ENCODE measurements around the gene SPARCL1. TPM values are rescaled to one million over a fixed set of nuclear protein-coding genes. Genes with fewer than 3 reads are reported as not detected.

SPARCL1 gene
- total RNA-seq, 2 experiments from 2014 or later = not detected

DNA sequence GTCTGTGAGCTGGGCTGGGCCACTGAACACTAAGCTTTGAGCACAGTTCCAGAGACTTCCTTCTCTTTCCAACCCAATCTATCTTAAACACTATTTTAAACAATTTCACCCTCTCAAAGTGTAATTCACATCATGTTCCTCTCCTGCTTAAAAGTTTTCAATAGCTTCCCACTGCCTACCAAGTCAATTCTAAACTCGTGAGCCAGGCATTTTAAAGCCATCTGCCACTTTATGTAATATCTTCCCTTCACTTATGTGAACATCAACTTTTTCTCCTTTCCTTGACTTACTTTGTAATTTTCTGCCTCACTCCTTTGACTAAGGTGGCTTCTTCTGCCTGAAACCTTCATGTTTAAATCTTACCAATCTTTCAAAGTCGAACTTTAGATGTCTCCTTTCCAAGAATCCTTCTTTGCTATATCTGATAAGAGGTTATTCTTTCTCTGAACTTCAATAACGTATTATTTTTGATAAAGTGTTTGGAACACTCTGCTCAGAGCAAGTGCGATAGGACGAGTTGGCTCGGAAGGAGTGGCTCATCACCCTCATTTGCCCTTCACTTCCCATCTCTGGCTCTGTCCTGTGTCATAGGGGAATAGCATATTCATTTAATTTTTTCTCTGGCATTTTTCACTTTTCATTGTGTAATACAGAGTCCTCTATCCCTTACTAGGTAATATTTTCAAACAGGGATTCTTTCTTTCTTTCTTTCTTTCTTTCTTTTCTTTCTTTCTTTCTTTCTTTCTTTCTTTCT, 13.0 kb upstream of the SPARCL1 start:
- no peak overlapping the region for H3K4me3 Mint-ChIP-seq

DNA sequence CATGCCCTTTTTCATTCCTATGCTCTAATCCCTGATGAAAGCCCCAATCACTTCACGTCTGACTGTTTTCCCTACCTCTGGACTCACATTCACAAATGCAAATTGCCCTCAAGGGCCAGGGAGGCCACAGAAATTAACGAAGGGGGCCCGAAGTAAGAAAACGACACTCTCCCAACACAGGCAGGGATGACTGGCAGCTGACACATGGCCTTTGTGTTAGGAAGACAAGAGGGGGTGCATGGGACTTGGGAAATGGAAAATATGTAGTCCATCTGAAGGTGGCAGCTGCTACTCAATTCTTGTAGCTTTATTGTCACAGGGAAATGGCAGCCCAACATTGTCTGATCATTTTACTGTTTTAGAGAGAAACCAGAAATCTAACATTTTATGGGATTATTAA, 12.3 kb upstream of the SPARCL1 start:
- ChIA-PET CTCF (no interaction called here), POLR2A (no interaction called here)
- TF ChIP-seq, protein P1, sequence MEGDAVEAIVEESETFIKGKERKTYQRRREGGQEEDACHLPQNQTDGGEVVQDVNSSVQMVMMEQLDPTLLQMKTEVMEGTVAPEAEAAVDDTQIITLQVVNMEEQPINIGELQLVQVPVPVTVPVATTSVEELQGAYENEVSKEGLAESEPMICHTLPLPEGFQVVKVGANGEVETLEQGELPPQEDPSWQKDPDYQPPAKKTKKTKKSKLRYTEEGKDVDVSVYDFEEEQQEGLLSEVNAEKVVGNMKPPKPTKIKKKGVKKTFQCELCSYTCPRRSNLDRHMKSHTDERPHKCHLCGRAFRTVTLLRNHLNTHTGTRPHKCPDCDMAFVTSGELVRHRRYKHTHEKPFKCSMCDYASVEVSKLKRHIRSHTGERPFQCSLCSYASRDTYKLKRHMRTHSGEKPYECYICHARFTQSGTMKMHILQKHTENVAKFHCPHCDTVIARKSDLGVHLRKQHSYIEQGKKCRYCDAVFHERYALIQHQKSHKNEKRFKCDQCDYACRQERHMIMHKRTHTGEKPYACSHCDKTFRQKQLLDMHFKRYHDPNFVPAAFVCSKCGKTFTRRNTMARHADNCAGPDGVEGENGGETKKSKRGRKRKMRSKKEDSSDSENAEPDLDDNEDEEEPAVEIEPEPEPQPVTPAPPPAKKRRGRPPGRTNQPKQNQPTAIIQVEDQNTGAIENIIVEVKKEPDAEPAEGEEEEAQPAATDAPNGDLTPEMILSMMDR (IDR thresholded peaks at IDR 0.05) = no peak
- peaks cover 0 to 2% of the 10 kb centered on the region in 2 experiments for H3K27me3 ChIP-seq (ENCODE audit: control insufficient read depth in 1 of 2, insufficient read depth in 2 of 2, low read length in 2 of 2)
- intact Hi-C loops (cut with DNase I, micrococcal nuclease) = no loop called here
- no peak for ATAC-seq (ENCODE audit: poor library complexity)
- Mint-ChIP-seq H3K9me3 (no peaks in the 10 kb centered on the region), H3K27ac (no peak overlapping the region), H3K4me1 (ENCODE audit: low read depth) (no peaks in the 10 kb centered on the region), H3K27me3 (no peaks in the 10 kb centered on the region), H3K36me3 (ENCODE audit: low read depth) (no peaks in the 10 kb centered on the region), H3K4me3 (no peak overlapping the region)
- no peaks in the 10 kb centered on the region for H3K36me3 ChIP-seq (ENCODE audit: insufficient read depth, low read length)
- H3K4me3 ChIP-seq (ENCODE audit: low read length) = no peak overlapping the region
- no peaks in the 10 kb centered on the region for H3K4me1 ChIP-seq (ENCODE audit: insufficient read depth, low read length)
- H3K9me3 ChIP-seq (ENCODE audit: control insufficient read depth in 1 of 2, insufficient read depth in 1 of 2, low read length in 2 of 2) = no peaks in the 10 kb centered on the region
- DNase-seq = no peak
- no peak overlapping the region for H3K27ac ChIP-seq (ENCODE audit: low read depth in 1 of 2, low read length in 2 of 2)

More for the DNA sequence above, 13.0 kb upstream of the SPARCL1 start:
- Histone ChIP-seq H3K4me3 (ENCODE audit: low read length) (no peak overlapping the region), H3K4me1 (ENCODE audit: insufficient read depth, low read length) (no peaks in the 10 kb centered on the region), H3K27me3 (ENCODE audit: control insufficient read depth in 1 of 2, insufficient read depth in 2 of 2, low read length in 2 of 2) (no peaks in the 10 kb centered on the region), H3K9me3 (ENCODE audit: control insufficient read depth in 1 of 2, insufficient read depth in 1 of 2, low read length in 2 of 2) (no peaks in the 10 kb centered on the region), H3K27ac (ENCODE audit: low read depth in 1 of 2, low read length in 2 of 2) (no peak overlapping the region), H3K36me3 (ENCODE audit: insufficient read depth, low read length) (no peaks in the 10 kb centered on the region)
- TF ChIP-seq, protein P1 (IDR thresholded peaks at IDR 0.05) = no peak
- ChIA-PET CTCF (no interaction called here), POLR2A (no interaction called here)
- intact Hi-C loops (cut with DNase I, micrococcal nuclease) = no loop called here
- no peak for ATAC-seq (ENCODE audit: poor library complexity)
- peaks cover 2% of the 10 kb centered on the region for H3K27me3 Mint-ChIP-seq
- no peaks in the 10 kb centered on the region for H3K36me3 Mint-ChIP-seq (ENCODE audit: low read depth)
- no peak for DNase-seq
- H3K9me3 Mint-ChIP-seq = no peaks in the 10 kb centered on the region
- no peaks in the 10 kb centered on the region for H3K4me1 Mint-ChIP-seq (ENCODE audit: low read depth)
- no peak overlapping the region for H3K27ac Mint-ChIP-seq

DNA sequence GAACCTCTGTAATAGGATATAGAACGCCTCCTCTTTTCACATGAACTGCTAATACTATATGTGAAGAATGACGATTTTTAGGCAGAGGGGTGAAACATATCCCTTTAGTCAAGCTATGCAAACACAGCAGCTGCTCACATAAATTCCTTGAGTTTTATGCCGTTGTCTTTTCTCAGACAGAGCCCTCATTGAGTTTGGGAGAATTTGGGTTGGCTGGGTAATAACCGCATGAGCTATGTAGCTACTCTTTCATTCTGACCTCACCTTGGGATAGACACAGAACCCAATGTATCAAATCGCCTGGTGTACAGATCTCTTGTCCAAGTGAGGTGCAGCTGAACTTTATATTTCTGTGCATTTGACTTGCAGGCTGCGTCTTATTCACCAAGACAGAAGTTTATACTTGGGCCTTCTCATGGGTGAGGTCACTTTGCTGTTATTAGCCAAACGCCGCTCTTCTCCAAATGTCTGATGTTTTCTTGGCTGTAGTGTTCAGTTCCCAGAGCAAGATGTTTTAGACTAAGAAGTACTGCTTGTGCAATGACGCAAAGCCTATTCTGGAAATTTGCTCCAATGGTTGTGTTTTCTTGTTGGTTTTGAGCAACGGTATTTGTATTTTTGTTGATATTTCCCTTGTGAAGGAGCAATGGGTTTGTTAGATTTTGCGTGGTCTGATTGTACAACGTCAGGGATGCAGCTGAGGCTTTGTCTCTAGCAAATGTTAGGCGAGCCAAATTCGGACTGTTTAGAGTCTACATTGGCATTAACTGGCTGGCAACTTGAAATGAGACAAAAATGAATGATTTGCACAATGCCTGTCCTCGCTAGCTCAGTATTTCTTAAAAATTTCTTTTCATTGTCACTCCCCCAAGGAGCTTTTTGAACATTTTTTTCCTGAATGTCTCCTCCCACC, 11.2 kb upstream of the SPARCL1 start:
- no peaks in the 10 kb centered on the region for H3K4me1 Mint-ChIP-seq (ENCODE audit: low read depth)
- no peaks in the 10 kb centered on the region for H3K9me3 Mint-ChIP-seq
- ATAC-seq (ENCODE audit: poor library complexity) (no peak), DNase-seq (no peak)
- H3K4me3 ChIP-seq (ENCODE audit: low read length) = no peak overlapping the region
- ChIA-PET POLR2A (interaction anchor here (0.6 kb wide), 1 partner anchor 164 kb away, joined by 3 read pairs; no protein-coding TSS in a partner anchor), CTCF (no interaction called here)
- H3K4me1 ChIP-seq (ENCODE audit: insufficient read depth, low read length) = no peaks in the 10 kb centered on the region
- H3K27me3 Mint-ChIP-seq = no peaks in the 10 kb centered on the region
- no peak overlapping the region for H3K4me3 Mint-ChIP-seq
- H3K27ac Mint-ChIP-seq = no peak overlapping the region
- no peaks in the 10 kb centered on the region for H3K9me3 ChIP-seq (ENCODE audit: control insufficient read depth in 1 of 2, insufficient read depth in 1 of 2, low read length in 2 of 2)
- no peak overlapping the region for H3K27ac ChIP-seq (ENCODE audit: low read depth in 1 of 2, low read length in 2 of 2)
- H3K36me3 Mint-ChIP-seq (ENCODE audit: low read depth) = no peaks in the 10 kb centered on the region
- H3K27me3 ChIP-seq (ENCODE audit: control insufficient read depth in 1 of 2, insufficient read depth in 2 of 2, low read length in 2 of 2) = peaks cover 0 to 3% of the 10 kb centered on the region in 2 experiments
- intact Hi-C loops (cut with DNase I, micrococcal nuclease) = no loop called here
- TF ChIP-seq, protein P1 (IDR thresholded peaks at IDR 0.05) = no peak
- H3K36me3 ChIP-seq (ENCODE audit: insufficient read depth, low read length) = no peaks in the 10 kb centered on the region
